HFFc6 (cell line): ENCODE data around the gene ERBB2. TPM values are rescaled to one million over a fixed set of nuclear protein-coding genes. Genes with fewer than 3 reads are reported as not detected.

Source experiments
- DNase-seq: peaks from one replicate; pipeline ENCODE4 v3.0.0-alpha.2; 2018
- H3K27ac Mint-ChIP-seq: 2 replicates; pipeline ENCODE4 v1.8.0; 2020; ENCODE audit warnings: mild to moderate bottlenecking, mixed read lengths
- H3K27me3 Mint-ChIP-seq: 2 replicates; pipeline ENCODE4 v1.8.0; 2021; ENCODE audit warnings: mild to moderate bottlenecking, moderate library complexity, mixed read lengths; ENCODE audit not compliant: insufficient read depth
- H3K36me3 Mint-ChIP-seq: 2 replicates; pipeline ENCODE4 v1.8.0; 2021; ENCODE audit warnings: low read depth, mixed read lengths
- H3K4me1 Mint-ChIP-seq: 2 replicates; pipeline ENCODE4 v1.8.0; 2020; ENCODE audit warnings: low read depth, mixed read lengths
- H3K4me3 Mint-ChIP-seq: 2 replicates; pipeline ENCODE4 v1.8.0; 2020; ENCODE audit warnings: mild to moderate bottlenecking, moderate library complexity, mixed read lengths
- H3K9me3 Mint-ChIP-seq: 2 replicates; pipeline ENCODE4 v1.8.0; 2020; ENCODE audit warnings: mild to moderate bottlenecking, mixed read lengths
- CTCF ChIP-seq: fragments of 200-600 bp; sonication (generic); IDR thresholded peaks from 2 replicates; pipeline ENCODE4 v1.5.0; 2021; ENCODE audit warnings: antibody characterized with exemption, mild to moderate bottlenecking
- total RNA-seq, 6 experiments: library from RNA; stranded (reverse); fragmentation: NEBNext Ultra II Directional; extraction: Animal tissue kit (Norgen Biotek cat#: 25700); gene quantifications; 2 replicates in 1 of 6; 3 replicates in 5 of 6; pipeline ENCODE4 v1.2.3, GENCODE V29; 2021

The ERBB2 gene
- total RNA-seq, 6 experiments from 2014 or later = 51.9 to 67.2 (median 61.0) TPM

GRCh38 chr17:39660011-39660360, 39.9 kb upstream of the ERBB2 start:
- H3K4me3 Mint-ChIP-seq = no peak overlapping the region
- H3K9me3 Mint-ChIP-seq = no peaks in the 10 kb centered on the region
- peaks cover 7% of the 10 kb centered on the region for H3K4me1 Mint-ChIP-seq
- DNase-seq = no peak
- TF ChIP-seq CTCF = no peak
- peaks cover 3% of the 10 kb centered on the region; the same call in 1 of the 2 replicates for H3K27me3 Mint-ChIP-seq
- no peak overlapping the region for H3K27ac Mint-ChIP-seq
- no peaks in the 10 kb centered on the region for H3K36me3 Mint-ChIP-seq

DNA sequence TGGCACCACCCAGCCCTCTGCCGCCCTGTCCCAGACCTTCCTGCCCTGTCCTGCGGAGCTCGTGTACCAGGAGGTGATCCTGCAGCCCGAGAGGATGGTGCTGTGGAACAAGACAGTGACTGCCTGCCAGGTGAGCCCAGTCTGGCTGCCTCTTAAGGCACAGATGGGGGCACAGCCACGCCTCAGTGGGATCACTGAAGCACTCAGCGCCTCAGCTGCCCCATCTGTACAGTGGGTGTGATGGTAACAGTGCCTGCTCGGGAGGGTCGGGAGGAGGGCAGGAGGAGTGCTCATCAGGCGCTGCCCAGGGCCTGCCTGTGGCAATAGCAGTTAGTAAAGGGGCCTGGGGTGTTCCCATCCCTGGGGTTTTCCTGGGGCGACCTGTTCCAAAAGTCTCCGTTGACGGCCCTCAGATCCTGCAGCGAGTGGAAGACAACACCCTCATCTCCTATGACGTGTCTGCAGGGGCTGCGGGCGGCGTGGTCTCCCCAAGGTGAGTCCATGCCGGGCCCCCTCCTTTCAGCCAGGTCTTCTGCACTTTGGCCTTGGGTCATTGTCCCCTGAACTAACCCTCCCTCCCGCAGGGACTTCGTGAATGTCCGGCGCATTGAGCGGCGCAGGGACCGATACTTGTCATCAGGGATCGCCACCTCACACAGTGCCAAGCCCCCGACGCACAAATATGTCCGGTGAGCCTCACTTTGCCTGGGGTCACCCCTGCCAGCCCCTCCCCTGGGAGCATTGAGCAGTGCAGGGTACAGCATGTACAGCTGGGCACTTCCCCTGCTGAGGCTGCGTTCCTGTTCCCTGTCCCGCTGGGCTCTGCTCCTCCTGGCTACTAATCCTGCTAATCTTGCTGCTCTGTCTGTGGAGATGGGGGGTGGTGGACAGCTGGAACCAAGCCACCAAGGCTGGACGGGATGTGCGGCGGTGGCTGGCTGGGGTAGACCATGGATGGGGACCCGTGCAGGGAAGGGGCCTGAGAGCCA, 39.2 kb upstream of the ERBB2 start:
- H3K36me3 Mint-ChIP-seq = no peaks in the 10 kb centered on the region
- no peak overlapping the region for H3K27ac Mint-ChIP-seq
- H3K4me3 Mint-ChIP-seq = no peak overlapping the region
- DNase-seq = no peak
- peaks cover 7% of the 10 kb centered on the region for H3K27me3 Mint-ChIP-seq
- TF ChIP-seq CTCF = no peak
- H3K9me3 Mint-ChIP-seq = no peaks in the 10 kb centered on the region
- H3K4me1 Mint-ChIP-seq = peaks cover 7% of the 10 kb centered on the region

DNA sequence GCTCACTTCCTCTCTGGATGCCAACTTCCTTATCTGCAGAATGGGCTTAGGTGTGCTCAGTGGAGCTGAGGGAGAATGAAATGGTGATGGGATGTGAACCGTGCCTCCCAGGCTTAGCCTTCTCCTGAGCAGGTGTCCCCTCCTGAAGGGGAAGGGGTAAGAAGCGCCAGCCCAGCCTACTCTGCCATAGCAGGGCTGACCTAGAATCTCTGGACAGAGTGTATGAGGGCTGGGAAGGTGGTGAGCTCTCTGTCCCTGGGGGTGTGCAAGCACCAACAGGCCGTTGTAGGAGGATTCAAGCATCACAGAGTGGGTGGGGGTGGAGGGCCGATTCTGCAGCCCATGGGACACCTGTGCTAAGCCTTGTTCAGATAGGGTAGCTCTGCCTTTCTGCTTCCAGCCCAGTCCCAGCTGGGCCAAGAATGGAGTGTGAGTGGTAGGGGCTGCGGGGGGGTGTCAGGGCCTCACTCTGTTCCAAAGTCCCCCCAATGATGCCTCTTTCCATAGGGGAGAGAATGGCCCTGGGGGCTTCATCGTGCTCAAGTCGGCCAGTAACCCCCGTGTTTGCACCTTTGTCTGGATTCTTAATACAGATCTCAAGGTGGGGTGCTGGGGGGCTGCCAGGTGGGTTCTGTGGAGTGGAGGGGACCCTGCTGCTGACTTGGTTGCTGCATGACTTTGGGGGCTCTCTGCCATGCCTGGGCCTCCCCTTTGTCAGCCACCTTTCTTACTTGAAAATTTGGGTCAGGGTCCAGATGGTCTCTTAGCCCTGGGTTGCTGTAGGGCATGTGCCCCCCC, 37.9 kb upstream of the ERBB2 start:
- TF ChIP-seq CTCF = no peak
- Mint-ChIP-seq H3K4me3 (no peak overlapping the region), H3K27me3 (peaks cover 17% of the 10 kb centered on the region), H3K27ac (no peak overlapping the region), H3K36me3 (no peaks in the 10 kb centered on the region), H3K9me3 (no peaks in the 10 kb centered on the region), H3K4me1 (peaks cover 11% of the 10 kb centered on the region)
- DNase-seq = no peak

- DNase-seq = no peak
- H3K4me1 Mint-ChIP-seq = peaks cover 12% of the 10 kb centered on the region
- H3K27me3 Mint-ChIP-seq = peaks cover 18% of the 10 kb centered on the region
Measured at GRCh38 chr17:39662551-39663339, 37.1 kb upstream of the ERBB2 start.

More at GRCh38 chr17:39662551-39663339, 37.1 kb upstream of the ERBB2 start:
- no peak for TF ChIP-seq CTCF
- Mint-ChIP-seq H3K9me3 (no peaks in the 10 kb centered on the region), H3K36me3 (no peaks in the 10 kb centered on the region), H3K4me3 (no peak overlapping the region), H3K27ac (no peak overlapping the region)
